ENCODE measurements around the gene PHF19.

DNA sequence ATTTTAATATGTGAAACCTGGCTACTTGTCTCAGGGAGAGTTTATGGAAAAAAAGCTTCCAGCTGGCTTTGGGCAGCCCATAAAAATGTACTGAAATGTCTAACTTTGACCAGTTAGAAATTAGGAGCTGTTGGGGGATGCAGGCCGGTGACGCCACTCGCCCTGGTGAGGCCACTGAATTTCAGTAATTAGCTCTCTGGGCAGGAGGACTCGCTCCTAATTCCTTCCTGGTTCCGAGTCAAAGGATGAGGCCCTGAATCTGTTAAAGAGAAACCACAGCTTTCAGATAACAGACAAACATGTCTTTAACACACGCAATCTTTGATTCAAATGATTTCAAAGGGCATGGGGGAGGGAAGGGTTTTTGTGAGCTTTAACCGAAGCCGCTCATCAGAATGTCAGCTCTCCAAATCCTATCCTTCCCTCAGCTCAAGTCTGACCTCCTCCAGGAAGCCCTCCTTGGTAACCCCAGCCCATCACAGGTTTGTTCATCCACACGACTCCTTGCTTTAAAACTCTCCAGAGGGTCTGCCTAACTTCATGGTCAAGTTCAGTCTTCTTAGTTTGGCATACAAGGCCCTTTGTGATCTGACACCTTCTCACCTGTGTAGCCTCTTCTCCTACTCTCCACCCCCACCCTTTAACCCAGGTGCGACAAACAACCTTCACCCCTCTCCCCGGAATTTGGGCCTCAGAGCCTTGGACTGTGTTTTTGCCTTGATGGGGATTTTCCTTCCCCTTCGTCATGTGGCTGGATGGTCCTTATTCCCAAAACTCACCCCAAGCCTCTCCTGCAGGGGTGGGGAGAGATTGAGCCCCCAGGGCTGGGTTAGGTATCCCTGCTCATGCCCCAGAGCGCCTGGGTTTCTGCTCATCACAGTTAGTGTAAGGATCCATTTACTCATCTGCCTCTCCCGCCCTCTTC lies 13.6 kb upstream of the PHF19 start:
- TF ChIP-seq, protein P1, sequence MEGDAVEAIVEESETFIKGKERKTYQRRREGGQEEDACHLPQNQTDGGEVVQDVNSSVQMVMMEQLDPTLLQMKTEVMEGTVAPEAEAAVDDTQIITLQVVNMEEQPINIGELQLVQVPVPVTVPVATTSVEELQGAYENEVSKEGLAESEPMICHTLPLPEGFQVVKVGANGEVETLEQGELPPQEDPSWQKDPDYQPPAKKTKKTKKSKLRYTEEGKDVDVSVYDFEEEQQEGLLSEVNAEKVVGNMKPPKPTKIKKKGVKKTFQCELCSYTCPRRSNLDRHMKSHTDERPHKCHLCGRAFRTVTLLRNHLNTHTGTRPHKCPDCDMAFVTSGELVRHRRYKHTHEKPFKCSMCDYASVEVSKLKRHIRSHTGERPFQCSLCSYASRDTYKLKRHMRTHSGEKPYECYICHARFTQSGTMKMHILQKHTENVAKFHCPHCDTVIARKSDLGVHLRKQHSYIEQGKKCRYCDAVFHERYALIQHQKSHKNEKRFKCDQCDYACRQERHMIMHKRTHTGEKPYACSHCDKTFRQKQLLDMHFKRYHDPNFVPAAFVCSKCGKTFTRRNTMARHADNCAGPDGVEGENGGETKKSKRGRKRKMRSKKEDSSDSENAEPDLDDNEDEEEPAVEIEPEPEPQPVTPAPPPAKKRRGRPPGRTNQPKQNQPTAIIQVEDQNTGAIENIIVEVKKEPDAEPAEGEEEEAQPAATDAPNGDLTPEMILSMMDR (IDR thresholded peaks at IDR 0.05) = no peak
- TF ChIP-seq ZFX (IDR thresholded peaks at IDR 0.05; ENCODE audit: borderline replicate concordance) = no peak

All from 22Rv1 (cell line).